Choroid plexus epithelial cell (primary cell): Measurements from ENCODE around the gene GPC2.
"Not testable (repeated sequence)": the region's sequence is repeated elsewhere in the genome, so short reads cannot be mapped to it uniquely, and the experiment has no call there.

Experiments
- DNase-seq: peaks from one replicate; pipeline ENCODE4 v3.0.0-alpha.2; 2010; ENCODE audit warnings: low read depth
- H3K4me3 ChIP-seq: 2 replicates; pipeline ENCODE4 v1.5.1; 2011; ENCODE audit warnings: low read depth, mild to moderate bottlenecking, control low read depth, low read length, moderate library complexity
- TF ChIP-seq, protein P1 (sequence below): conservative IDR thresholded peaks from 2 replicates; pipeline ENCODE4 v1.5.1; 2011; ENCODE audit warnings: low read depth, mild to moderate bottlenecking, control low read depth, inconsistent platforms, low read length, moderate library complexity

GPC2 gene

DNA sequence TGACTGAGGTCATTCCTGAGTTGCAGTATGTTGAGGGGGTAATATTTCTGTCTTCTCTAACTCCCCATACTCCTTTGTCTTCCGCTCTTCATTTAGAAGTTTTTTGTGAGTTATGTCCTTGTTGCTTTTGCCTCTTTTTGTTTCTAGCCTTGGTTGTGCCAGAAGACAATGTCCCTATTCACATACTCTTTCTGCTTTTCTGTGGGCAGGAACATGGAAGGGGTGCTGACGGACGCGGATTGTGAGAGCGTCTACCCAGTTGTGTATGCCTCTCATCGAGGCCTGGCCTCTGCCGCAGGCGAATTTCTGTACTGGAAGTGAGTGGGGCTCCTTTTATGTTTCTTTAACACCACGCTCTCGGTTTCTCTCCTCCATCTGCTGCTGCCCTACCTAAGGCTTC lies 21.1 kb upstream of the GPC2 start:
- H3K4me3 ChIP-seq = no peak overlapping the region
- DNase-seq = no peak
- TF ChIP-seq, protein P1, sequence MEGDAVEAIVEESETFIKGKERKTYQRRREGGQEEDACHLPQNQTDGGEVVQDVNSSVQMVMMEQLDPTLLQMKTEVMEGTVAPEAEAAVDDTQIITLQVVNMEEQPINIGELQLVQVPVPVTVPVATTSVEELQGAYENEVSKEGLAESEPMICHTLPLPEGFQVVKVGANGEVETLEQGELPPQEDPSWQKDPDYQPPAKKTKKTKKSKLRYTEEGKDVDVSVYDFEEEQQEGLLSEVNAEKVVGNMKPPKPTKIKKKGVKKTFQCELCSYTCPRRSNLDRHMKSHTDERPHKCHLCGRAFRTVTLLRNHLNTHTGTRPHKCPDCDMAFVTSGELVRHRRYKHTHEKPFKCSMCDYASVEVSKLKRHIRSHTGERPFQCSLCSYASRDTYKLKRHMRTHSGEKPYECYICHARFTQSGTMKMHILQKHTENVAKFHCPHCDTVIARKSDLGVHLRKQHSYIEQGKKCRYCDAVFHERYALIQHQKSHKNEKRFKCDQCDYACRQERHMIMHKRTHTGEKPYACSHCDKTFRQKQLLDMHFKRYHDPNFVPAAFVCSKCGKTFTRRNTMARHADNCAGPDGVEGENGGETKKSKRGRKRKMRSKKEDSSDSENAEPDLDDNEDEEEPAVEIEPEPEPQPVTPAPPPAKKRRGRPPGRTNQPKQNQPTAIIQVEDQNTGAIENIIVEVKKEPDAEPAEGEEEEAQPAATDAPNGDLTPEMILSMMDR = no peak

- not testable (repeated sequence) for H3K4me3 ChIP-seq, DNase-seq
Measured at GRCh38 chr7:100195901-100196322, 18.7 kb upstream of the GPC2 start.

- no peak for DNase-seq
- H3K4me3 ChIP-seq = no peak overlapping the region
- TF ChIP-seq, protein P1 = no peak
Measured at GRCh38 chr7:100195222-100195621, 18.0 kb upstream of the GPC2 start.

- TF ChIP-seq, protein P1 = no peak
- DNase-seq = no peak
- H3K4me3 ChIP-seq = no peak overlapping the region
Measured at GRCh38 chr7:100192969-100193368, 15.8 kb upstream of the GPC2 start.

- H3K4me3 ChIP-seq, DNase-seq: not testable (repeated sequence)
Measured at GRCh38 chr7:100192281-100192862, 15.2 kb upstream of the GPC2 start.

DNA sequence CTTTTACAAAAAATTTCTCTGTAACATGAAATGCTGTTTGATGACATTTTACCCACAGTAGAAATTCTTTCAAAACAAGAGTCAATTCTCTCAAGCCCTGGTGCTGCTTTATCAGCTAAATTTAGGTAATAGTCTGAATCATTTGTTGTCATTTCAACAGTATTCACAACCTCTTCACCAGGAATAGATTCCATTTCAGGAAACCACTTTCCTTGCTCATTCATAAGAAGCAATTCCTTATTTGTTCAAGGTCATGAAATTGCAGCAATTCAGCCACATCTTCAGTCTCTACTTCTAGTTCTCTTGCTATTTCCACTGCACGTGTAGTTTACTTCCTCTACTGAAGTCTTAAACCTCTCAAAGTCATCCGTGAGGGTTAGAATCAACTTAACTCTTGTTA lies 14.6 kb upstream of the GPC2 start:
- DNase-seq = peak; percentile 80
- TF ChIP-seq, protein P1 = no peak
- no peak overlapping the region for H3K4me3 ChIP-seq

GRCh38 chr7:100190048-100190711 lies 13.0 kb upstream of the GPC2 start:
- DNase-seq = peak; percentile 78
- no peak overlapping the region for H3K4me3 ChIP-seq
- TF ChIP-seq, protein P1 = peak; percentile 50

- no peak overlapping the region for H3K4me3 ChIP-seq
- DNase-seq = no peak
- TF ChIP-seq, protein P1 = peak; percentile 10
Measured at GRCh38 chr7:100189061-100189460, 11.9 kb upstream of the GPC2 start.
